ENCODE results near the gene SEMA4B.

The SEMA4B gene

DNA sequence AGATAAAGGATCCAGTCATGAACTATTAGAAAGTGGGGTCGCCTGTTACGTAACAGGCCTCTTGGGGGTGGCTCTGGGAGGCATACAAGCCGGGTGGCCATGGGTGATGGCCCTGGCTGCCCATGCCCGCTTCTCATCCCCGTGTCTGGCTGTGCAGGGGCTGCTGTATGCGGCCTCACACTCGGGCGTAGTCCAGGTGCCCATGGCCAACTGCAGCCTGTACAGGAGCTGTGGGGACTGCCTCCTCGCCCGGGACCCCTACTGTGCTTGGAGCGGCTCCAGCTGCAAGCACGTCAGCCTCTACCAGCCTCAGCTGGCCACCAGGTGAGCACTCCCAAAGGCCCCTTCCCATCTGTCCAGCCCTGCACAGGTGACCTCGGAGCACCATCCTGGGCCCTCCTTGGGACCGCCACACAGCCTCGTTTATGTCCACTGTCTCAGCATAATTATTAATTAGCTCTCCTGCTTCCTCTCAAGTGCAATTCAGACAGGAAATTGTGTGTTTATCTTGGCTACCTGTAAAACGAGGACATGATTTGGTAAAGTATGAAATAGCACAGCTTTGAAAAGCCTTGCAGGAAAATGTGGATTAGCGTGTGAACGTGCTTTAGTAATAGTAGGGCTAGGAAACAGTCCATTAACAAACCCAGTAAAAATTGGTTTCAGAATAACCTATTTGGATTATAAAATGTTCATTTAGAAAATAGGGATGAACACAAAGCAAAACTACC lies 24.5 kb downstream of the SEMA4B start:
- DNase-seq (ENCODE audit: low spot score) = no peak

DNA sequence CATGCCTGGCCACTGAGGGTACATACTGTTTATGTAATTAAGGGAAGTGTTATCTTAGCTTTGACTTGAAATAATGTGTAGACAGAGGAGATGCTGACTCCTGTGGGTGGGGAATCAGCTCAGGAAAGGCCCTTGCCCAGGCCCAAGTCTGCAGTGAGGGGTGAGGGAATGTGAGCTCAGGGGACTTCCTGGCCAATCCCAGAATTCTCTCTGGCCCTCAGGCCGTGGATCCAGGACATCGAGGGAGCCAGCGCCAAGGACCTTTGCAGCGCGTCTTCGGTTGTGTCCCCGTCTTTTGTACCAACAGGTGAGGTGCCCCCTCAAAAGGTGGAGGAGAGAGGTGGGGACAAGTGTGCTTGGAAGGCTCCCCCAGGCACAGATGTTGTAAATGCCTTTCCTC lies 26.2 kb downstream of the SEMA4B start:
- DNase-seq (ENCODE audit: low spot score) = no peak

DNA sequence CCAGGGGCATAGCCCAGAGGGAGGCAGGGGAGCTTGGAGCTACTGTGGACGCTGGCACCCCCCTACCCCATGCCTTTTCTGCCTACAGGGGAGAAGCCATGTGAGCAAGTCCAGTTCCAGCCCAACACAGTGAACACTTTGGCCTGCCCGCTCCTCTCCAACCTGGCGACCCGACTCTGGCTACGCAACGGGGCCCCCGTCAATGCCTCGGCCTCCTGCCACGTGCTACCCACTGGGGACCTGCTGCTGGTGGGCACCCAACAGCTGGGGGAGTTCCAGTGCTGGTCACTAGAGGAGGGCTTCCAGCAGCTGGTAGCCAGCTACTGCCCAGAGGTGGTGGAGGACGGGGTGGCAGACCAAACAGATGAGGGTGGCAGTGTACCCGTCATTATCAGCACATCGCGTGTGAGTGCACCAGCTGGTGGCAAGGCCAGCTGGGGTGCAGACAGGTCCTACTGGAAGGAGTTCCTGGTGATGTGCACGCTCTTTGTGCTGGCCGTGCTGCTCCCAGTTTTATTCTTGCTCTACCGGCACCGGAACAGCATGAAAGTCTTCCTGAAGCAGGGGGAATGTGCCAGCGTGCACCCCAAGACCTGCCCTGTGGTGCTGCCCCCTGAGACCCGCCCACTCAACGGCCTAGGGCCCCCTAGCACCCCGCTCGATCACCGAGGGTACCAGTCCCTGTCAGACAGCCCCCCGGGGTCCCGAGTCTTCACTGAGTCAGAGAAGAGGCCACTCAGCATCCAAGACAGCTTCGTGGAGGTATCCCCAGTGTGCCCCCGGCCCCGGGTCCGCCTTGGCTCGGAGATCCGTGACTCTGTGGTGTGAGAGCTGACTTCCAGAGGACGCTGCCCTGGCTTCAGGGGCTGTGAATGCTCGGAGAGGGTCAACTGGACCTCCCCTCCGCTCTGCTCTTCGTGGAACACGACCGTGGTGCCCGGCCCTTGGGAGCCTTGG lies 27.0 kb downstream of the SEMA4B start:
- DNase-seq (ENCODE audit: low spot score) = no peak

DNA sequence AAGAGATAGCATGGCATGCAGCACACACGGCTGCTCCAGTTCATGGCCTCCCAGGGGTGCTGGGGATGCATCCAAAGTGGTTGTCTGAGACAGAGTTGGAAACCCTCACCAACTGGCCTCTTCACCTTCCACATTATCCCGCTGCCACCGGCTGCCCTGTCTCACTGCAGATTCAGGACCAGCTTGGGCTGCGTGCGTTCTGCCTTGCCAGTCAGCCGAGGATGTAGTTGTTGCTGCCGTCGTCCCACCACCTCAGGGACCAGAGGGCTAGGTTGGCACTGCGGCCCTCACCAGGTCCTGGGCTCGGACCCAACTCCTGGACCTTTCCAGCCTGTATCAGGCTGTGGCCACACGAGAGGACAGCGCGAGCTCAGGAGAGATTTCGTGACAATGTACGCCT lies 27.8 kb downstream of the SEMA4B start:
- no peak for DNase-seq (ENCODE audit: low spot score)

DNA sequence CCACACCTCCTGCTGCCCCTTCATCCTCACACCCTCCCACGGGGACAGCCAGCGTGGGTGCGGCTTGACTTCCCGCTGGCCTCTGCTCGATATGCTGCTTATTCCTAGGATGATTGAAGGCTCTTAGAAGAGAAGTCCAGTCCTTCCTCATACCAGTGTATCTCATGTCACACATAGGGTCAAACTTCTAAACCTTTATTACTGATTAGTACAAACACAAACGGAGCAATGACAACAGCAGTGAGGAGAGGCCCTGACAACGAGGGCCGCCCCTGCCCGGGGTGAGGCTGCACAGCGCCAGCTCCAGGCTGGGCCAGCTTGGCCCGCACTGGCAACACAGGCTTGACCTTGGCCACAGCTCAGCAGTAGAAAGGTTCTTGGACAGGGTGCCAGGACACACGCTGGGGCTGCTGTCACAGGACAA lies 29.0 kb downstream of the SEMA4B start:
- no peak for DNase-seq (ENCODE audit: low spot score)

DNA sequence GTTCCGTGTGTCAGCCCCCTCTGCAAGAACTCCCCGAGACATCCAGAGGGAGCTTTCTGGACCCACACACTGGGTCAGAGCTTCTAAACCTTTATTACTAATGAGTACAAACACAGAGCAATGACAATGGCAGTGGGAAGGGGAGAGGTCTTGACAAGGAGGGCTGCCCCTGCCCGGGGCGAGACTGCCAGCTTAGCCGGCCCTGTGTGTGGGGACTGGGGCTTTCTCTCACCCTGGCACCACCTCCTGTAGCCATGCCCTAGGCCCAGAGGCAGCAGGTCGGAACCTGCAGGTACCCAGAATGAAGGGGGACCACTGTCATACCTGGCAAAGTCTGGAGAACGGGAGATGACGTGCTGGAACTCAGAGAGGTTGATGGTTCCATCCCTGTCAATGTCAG lies 29.5 kb downstream of the SEMA4B start:
- DNase-seq (ENCODE audit: low spot score) = no peak

DNA sequence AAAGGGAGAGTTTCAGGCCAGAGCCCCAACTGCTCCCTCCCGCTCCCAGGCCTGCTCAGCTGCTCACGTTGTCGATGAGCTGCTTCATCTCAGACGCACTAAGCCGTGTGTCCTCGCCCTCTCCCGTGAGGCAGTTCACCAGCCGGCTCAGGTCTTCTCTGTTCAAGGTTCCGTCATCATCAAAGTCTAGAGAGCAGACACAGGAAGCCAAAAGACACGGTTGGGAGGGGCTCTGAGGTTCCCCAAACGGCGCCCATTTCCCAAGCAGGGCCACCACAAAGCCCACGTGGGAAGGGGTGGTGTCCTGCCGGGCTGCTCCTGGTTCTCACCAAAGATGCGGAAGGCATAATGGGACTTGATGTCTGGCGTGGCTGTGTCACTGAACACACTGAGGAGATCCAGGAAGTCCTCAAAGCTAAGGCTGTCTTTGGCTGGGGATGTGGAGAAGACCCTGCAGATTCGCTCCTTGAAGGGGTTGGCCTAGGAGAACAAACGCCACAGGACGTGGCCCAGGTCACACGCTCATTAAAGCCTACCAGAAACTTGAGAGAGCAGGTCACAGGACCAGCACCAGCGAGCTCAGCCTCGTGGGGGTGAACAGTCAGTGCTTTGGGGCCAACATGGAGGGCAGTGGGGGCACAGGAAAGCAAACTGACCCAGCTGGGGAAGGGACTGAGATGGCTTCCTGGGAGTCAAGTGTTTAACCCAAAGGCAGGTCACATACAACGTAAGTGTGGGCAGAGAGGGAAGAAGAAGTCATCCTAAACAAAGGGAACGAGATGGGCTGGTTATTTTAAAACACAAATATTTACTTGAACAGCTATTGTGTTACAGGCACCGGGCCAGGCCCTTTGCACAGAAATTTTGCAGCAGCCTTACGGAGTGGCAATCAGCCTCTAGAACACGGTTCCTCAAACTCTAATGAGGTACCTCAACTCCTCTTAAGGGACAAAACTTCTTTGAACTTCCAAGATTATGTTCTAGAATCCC lies 30.2 kb downstream of the SEMA4B start:
- no peak for DNase-seq (ENCODE audit: low spot score)

DNA sequence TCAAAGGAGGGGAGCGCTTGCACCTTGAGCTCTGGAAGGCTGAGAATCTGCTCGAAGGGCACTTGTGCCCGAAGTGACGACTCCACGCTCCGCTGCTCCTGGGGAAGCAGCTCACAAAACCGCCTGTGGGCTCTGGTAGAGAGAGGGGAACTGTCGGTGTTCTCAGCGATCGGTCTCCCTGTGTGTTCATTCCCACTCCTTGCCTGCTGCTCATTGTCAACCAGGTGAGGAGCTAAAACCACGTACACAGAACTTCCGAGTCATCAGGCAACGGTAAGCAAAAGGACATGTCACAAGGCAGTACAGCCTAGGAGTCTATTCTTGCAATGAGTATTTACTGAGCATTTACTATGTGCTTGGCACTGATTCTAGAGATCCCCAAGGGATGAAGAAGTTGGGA lies 31.1 kb downstream of the SEMA4B start:
- no peak for DNase-seq (ENCODE audit: low spot score)

DNA sequence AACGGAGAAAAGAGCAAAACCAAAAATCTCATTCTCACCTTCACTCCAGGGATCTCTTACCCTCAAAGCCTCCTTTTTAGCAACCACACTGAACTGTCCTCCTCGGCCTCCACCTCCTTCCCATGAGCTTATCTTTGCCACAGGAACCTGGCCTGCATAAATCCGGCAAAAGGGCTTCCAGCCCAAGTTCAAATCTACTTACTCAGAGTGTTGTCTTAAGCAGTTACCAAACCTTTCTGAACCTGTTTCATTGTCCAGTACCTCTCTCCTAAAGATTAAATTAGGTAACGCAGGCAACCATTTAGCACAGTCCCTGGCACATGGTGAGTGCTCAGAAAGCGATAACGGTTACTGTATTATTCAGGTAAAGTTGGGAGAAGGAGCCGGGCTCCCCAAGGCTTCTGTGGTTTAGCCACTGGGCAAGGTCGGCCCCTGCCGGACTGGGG lies 31.8 kb downstream of the SEMA4B start:
- DNase-seq (ENCODE audit: low spot score) = no peak

DNA sequence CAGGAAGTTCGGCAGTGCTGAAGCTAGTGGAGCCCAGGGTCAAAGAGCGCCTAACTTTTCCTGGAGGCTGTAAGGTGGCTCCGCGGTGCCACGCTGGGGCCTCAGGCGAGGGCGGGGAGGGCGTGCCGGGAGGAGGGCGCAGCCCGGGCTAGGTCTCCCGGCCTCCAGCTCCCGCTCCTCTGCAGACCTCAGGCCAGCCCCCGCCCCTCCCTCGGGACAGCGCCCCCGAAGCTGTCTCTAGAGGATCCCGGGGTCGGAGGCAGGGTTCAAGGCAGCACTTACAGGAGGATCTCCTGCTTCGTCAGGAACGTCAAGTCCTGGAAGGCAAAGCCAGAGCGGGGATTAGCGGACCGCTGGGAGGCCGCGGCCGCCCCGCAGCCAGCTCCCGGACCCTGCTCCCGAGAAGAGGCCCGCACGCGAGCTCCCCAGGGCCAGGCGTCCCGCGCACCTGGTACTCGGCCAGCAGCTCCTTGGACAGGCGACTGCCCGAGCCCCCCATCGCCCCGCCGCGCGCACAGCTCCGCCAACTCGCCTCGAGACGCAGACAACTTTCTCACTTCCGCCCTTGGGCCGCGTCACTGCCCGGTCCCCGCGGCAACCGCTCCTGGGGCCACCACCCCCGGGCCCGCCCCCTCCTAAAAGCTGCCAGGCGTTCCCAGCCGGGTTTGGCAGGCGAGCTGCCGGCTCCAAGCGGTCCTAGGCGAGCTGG lies 32.4 kb downstream of the SEMA4B start, which contains the start of gene CIB1:
Gene CIB1, minus strand, starts transcription at position 555 of the 709 bp plus-strand sequence. Its CDS starts 56 bp downstream, at position 499.
- peak; percentile 53 for DNase-seq (ENCODE audit: low spot score)

DNA sequence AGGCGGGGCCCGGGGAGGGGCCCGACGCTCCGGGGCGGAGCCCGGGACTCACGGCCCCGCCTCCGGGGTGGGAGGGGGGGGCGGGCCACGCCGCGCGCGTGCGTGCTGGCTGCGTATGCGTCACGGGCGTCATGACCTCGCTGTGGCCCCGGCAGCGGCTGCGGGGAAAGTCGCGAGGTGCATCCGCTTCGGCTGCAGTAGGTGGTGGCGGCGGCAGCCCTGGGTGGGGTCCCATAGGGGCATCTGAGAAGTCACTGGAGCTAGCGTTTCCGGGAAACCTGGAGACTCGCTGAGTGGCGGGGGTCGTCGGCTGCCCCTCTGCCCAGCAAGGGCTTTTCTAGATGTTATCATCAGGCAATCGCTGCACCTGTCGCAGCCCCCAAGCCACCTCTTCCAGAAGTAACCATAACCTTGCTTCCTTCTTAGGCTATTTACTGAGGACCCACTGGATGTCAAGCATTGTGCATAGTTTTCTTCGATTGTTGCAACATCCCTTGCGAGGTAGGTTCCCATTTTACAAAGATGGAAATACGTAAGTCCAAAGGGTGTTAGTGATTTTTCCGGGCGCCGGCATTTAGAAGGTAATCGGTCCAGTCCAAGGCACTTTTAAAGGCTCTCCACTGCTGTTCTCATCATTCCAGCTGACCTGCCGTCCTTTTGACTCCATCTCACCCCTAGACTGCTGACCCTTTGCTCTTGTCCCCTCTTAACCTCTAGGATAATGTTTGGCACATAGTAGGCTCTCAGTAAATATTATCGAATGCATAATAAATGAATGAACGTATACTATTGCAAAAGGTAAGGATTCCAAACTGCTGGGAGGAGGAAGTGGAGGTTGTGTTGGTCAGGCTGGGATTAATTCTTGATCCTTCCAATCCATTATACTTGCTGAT lies 33.2 kb downstream of the SEMA4B start, which contains the start of gene GDPGP1:
Gene GDPGP1, plus strand, starts transcription at position 114 of the 893 bp plus-strand sequence. CDS start 6,700 bp downstream, outside the sequence.
- DNase-seq (ENCODE audit: low spot score) = peak; percentile 89

DNA sequence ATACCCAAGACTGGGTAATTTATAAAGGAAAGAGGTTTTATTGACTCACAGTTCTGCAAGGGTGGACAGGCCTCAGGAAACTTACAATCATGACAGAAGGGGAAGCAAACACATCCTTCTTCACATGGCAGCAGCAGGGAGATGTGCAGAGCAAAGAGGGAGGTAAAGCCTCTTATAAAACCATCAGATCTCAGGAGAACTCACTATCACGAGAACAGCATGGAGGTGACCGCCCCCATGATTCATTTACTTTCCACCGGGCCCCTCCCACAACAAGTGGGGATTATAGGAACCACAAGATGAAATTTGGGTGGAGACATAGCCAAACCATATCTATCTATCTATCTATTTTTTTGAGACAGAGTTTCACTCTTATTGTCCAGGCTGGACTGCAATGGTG lies 38.2 kb downstream of the SEMA4B start:
- no peak for DNase-seq (ENCODE audit: low spot score)

DNA sequence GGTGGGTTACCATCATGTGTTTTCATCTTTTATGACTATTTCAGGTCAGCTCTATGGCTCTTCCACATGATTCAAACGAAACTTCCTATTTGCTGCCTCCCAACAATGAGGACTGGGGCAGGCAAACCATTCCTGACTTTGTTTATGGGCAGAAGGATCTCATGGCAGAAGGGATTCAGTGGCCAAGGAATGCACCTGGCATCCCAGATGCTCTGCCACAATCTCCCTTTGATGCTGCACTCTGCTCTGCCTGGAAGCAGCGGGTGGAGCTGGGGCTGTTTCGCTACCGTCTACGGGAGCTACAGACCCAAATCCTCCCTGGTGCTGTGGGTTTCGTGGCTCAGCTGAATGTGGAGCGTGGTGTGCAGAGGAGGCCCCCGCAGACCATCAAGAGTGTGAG lies 39.7 kb downstream of the SEMA4B start:
- no peak for DNase-seq (ENCODE audit: low spot score)

DNA sequence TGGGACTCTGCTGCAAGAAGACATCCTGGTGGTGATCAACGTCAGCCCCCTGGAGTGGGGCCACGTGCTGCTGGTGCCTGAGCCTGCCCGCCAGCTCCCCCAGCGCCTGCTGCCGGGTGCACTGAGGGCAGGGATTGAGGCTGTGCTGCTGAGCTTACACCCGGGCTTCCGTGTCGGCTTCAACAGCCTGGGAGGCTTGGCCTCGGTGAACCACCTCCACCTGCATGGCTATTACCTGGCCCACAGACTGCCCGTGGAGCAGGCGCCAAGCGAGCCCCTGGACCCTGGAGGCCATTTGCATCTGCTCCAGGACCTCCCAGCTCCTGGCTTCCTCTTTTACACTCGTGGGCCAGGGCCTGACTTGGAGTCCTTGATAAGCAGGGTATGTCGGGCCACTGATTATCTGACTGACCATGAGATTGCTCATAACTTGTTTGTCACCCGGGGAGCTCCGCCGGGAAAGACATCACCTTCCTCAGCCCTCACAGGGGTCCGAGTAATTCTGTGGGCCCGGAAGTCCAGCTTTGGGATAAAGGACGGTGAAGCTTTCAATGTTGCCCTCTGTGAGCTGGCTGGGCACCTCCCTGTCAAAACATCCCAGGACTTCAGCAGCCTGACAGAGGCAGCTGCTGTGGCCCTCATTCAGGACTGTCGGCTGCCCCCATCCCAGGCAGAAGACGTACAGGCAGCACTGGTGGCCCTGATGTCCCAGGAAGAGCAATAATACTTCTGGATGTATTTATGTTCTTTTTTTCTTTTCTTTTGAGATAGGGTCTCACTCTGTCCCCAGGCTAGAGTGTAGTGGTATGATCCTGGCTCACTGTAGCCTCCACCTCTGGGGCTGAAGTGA lies 40.4 kb downstream of the SEMA4B start:
- DNase-seq (ENCODE audit: low spot score) = no peak

DNA sequence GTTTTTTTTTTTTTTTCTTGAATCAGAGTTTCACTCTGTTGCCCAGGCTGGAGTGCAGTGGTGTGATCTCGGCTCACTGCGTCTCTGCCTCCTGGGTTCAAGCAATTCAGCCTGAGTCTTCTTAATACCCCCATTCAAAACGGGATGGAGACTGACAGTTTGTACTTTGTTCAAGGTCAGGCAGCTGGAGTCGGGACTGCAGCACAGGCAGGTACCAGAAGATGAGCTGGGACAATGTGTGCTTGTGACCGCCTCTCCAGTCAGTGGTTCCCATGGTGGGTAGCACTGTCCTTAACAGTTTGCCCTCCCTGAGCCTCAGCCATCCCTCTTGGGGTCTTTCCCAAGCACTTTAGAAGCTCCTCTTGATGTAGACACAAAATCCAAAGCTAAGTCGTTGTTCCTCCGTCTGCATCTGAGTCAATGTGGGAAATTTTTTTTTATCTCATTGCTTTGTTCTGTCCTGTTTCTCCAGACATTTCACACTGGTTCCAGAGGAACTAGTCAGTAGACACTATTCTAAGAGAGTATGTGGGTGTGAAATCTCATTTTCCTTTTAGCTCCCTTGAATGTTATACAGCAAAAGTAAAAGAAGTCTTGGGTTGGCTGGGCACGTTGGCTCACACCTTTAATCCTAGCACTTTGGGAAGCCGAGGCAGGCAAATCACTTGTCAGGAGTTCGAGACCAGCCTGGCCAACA lies 43.0 kb downstream of the SEMA4B start:
- DNase-seq (ENCODE audit: low spot score) = no peak

DNA sequence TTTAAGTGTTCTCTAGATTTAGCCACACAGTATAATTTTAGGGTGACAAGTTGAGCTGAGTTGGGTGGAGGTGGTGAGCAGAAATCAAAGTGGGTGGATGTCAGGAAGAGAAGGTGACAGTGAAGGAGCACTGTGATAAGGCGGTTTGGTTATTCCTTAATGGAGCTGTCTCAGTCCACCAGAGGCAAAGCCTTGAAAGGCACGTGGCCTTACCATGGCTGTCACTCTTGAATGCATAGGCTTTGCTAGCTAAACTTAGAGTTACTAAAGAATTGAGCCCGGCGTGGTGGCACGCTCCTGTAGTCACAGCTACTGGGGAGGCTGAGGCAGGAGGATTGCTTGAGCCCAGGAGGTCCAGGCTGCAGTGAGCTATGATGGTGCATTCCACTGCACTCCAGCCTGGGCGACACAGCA lies 47.7 kb downstream of the SEMA4B start:
- DNase-seq (ENCODE audit: low spot score) = no peak

DNA sequence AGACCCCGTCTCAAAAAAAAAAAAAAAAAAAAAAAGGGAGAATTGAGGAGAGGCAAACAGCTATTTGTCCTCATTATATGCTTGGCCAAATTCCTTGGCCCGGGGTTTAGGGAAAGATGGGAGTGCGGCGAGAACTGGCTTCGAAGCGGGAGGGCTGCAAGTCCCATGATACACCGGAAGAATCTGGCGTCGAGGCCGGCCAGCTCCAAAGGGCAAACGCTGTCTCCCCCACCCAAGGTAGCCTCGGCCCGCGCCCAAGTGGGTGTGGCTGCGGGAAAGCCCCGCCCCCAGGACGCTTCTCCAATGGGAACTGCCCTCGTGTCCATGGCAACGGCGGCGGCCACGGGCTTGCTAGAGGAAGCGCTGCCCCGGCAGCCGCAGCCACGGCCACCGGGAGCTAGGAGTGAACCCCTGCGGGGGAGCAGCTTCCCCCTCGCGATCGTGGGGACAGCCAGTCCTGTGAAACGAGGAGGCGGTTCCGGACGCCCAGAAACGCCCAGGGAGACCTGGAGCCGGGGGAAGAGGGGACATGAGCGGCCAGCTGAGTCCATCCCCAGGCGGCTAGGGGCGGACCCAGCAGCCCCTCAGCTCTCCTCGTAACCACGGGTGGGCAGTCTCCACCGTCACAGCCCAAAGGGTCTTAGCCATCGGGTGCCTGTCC lies 48.2 kb downstream of the SEMA4B start, which contains the start of gene TTLL13:
Gene TTLL13, plus strand, starts transcription at position 354 of the 661 bp plus-strand sequence. CDS start 1,075 bp downstream, outside the sequence.
- peak; percentile 91 for DNase-seq (ENCODE audit: low spot score)
